NT2/D1 (cell line): Measurements from ENCODE around the gene NEB.

Experiments
- SUZ12 ChIP-seq: IDR thresholded peaks from 2 replicates; pipeline ENCODE4 v1.6.1; 2011; ENCODE audit not compliant: insufficient read length, insufficient read depth; ENCODE audit errors: extremely low read depth
- YY1 ChIP-seq: IDR thresholded peaks from 2 replicates; pipeline ENCODE4 v1.6.1; 2011; ENCODE audit not compliant: insufficient read length, insufficient read depth
- ZNF274 ChIP-seq: IDR thresholded peaks from 2 replicates; pipeline ENCODE4 v1.6.1; 2011; ENCODE audit warnings: mild to moderate bottlenecking, low read depth, low read length

DNA sequence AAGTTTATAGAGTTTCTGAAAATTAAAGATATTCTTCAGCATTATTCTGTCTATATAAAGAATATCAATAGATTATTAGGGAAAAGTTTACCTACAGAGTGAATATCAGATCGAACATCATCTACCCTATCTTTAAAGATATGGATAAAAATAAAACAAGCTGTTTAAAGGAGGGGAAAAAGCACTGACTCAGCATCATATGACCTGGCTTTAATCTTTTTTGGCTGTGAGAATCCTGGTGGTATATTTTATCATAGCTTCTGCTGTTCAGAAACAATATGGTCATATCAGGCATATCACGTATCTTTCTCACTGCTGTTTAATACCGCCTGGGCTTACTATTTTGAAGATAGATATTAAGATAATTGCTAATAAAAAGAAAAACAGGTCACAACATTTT lies 80.2 kb downstream of the NEB start:
- TF ChIP-seq YY1, result no peak
- no peak for TF ChIP-seq SUZ12
- TF ChIP-seq ZNF274, result no peak
